ENCODE data around the gene NBPF9. TPM values are rescaled to one million over a fixed set of nuclear protein-coding genes. Genes with fewer than 3 reads are reported as not detected.
"Not testable (repeated sequence)": the region's sequence is repeated elsewhere in the genome, so short reads cannot be mapped to it uniquely, and the experiment has no call there.

NBPF9 gene
- total RNA-seq, 4 donors from 2014 or later, result 9.7 to 38.8 (median 15.3) TPM

GRCh38 chr1:149093155-149093554 is 10.2 kb downstream of the NBPF9 start:
- H3K36me3 ChIP-seq; DNase-seq; H3K4me1 ChIP-seq; intact Hi-C loops (cut with DNase I; ENCODE audit: low total_unique reads); H3K27me3 ChIP-seq; H3K4me3 ChIP-seq; H3K27ac ChIP-seq; H3K9me3 ChIP-seq: not testable (repeated sequence)

- H3K27me3 ChIP-seq; intact Hi-C loops (cut with DNase I; ENCODE audit: low total_unique reads); H3K4me1 ChIP-seq; DNase-seq; H3K36me3 ChIP-seq; H3K4me3 ChIP-seq; H3K27ac ChIP-seq; H3K9me3 ChIP-seq: not testable (repeated sequence)
Observed at GRCh38 chr1:149075505-149076127, 27.7 kb downstream of the NBPF9 start.

GRCh38 chr1:149064611-149065010 is 38.7 kb downstream of the NBPF9 start:
- H3K9me3 ChIP-seq; DNase-seq; H3K4me3 ChIP-seq; H3K4me1 ChIP-seq; H3K36me3 ChIP-seq; H3K27ac ChIP-seq; intact Hi-C loops (cut with DNase I; ENCODE audit: low total_unique reads); H3K27me3 ChIP-seq: not testable (repeated sequence)

GRCh38 chr1:149043056-149043455 is 60.3 kb downstream of the NBPF9 start:
- DNase-seq; H3K27me3 ChIP-seq; intact Hi-C loops (cut with DNase I; ENCODE audit: low total_unique reads); H3K27ac ChIP-seq; H3K9me3 ChIP-seq; H3K4me3 ChIP-seq; H3K36me3 ChIP-seq; H3K4me1 ChIP-seq: not testable (repeated sequence)

GRCh38 chr1:149033916-149034315 is 69.4 kb downstream of the NBPF9 start:
- H3K36me3 ChIP-seq; H3K27ac ChIP-seq; H3K27me3 ChIP-seq; intact Hi-C loops (cut with DNase I; ENCODE audit: low total_unique reads); H3K4me3 ChIP-seq; H3K4me1 ChIP-seq; DNase-seq; H3K9me3 ChIP-seq: not testable (repeated sequence)

- H3K36me3 ChIP-seq; DNase-seq; H3K9me3 ChIP-seq; H3K27ac ChIP-seq; H3K27me3 ChIP-seq; H3K4me3 ChIP-seq; H3K4me1 ChIP-seq; intact Hi-C loops (cut with DNase I; ENCODE audit: low total_unique reads): not testable (repeated sequence)
Observed at GRCh38 chr1:149024327-149024726, 79.0 kb downstream of the NBPF9 start.

- intact Hi-C loops (cut with DNase I; ENCODE audit: low total_unique reads); DNase-seq; H3K4me1 ChIP-seq; H3K9me3 ChIP-seq; H3K27ac ChIP-seq; H3K36me3 ChIP-seq; H3K4me3 ChIP-seq; H3K27me3 ChIP-seq: not testable (repeated sequence)
Observed at GRCh38 chr1:149018577-149018976, 84.8 kb downstream of the NBPF9 start.

- H3K27ac ChIP-seq; H3K36me3 ChIP-seq; DNase-seq; H3K9me3 ChIP-seq; H3K4me1 ChIP-seq; intact Hi-C loops (cut with DNase I; ENCODE audit: low total_unique reads); H3K4me3 ChIP-seq; H3K27me3 ChIP-seq: not testable (repeated sequence)
Observed at GRCh38 chr1:149016626-149017025, 86.7 kb downstream of the NBPF9 start.

GRCh38 chr1:149015522-149015921 is 87.8 kb downstream of the NBPF9 start:
- H3K4me1 ChIP-seq; H3K4me3 ChIP-seq; H3K27me3 ChIP-seq; DNase-seq; H3K9me3 ChIP-seq; intact Hi-C loops (cut with DNase I; ENCODE audit: low total_unique reads); H3K36me3 ChIP-seq; H3K27ac ChIP-seq: not testable (repeated sequence)

- DNase-seq; intact Hi-C loops (cut with DNase I; ENCODE audit: low total_unique reads); H3K27me3 ChIP-seq; H3K27ac ChIP-seq; H3K4me3 ChIP-seq; H3K9me3 ChIP-seq; H3K36me3 ChIP-seq; H3K4me1 ChIP-seq: not testable (repeated sequence)
Observed at GRCh38 chr1:149013513-149013912, 89.8 kb downstream of the NBPF9 start.

- H3K27ac ChIP-seq; intact Hi-C loops (cut with DNase I; ENCODE audit: low total_unique reads); H3K9me3 ChIP-seq; H3K4me3 ChIP-seq; H3K36me3 ChIP-seq; H3K27me3 ChIP-seq; DNase-seq; H3K4me1 ChIP-seq: not testable (repeated sequence)
Observed at GRCh38 chr1:149012599-149012998, 90.8 kb downstream of the NBPF9 start.

GRCh38 chr1:149009761-149010160 is 93.6 kb downstream of the NBPF9 start:
- H3K27me3 ChIP-seq; H3K9me3 ChIP-seq; intact Hi-C loops (cut with DNase I; ENCODE audit: low total_unique reads); H3K36me3 ChIP-seq; H3K27ac ChIP-seq; H3K4me1 ChIP-seq; DNase-seq; H3K4me3 ChIP-seq: not testable (repeated sequence)

GRCh38 chr1:149008769-149009168 is 94.6 kb downstream of the NBPF9 start:
- H3K9me3 ChIP-seq; H3K4me3 ChIP-seq; H3K27ac ChIP-seq; H3K4me1 ChIP-seq; H3K36me3 ChIP-seq; H3K27me3 ChIP-seq; DNase-seq; intact Hi-C loops (cut with DNase I; ENCODE audit: low total_unique reads): not testable (repeated sequence)

GRCh38 chr1:149008326-149008725 is 95.0 kb downstream of the NBPF9 start:
- H3K27ac ChIP-seq; H3K27me3 ChIP-seq; H3K4me1 ChIP-seq; H3K9me3 ChIP-seq; H3K36me3 ChIP-seq; DNase-seq; intact Hi-C loops (cut with DNase I; ENCODE audit: low total_unique reads); H3K4me3 ChIP-seq: not testable (repeated sequence)
